NOMO-1 treated with DMSO at 0.1 percent for 48 hours (cell line): Measurements from ENCODE around the gene MCRS1.
A peak's percentile ranks its signal among the peaks of the same experiment; 100 is the strongest.
"Not testable (repeated sequence)": the region's sequence is repeated elsewhere in the genome, so short reads cannot be mapped to it uniquely, and the experiment has no call there.

Experiments
- DNase-seq: peaks from one replicate; lab custom pipeline; 2025; ENCODE audit not compliant: unreplicated experiment; lab: John Stamatoyannopoulos, UW

The MCRS1 gene

DNA sequence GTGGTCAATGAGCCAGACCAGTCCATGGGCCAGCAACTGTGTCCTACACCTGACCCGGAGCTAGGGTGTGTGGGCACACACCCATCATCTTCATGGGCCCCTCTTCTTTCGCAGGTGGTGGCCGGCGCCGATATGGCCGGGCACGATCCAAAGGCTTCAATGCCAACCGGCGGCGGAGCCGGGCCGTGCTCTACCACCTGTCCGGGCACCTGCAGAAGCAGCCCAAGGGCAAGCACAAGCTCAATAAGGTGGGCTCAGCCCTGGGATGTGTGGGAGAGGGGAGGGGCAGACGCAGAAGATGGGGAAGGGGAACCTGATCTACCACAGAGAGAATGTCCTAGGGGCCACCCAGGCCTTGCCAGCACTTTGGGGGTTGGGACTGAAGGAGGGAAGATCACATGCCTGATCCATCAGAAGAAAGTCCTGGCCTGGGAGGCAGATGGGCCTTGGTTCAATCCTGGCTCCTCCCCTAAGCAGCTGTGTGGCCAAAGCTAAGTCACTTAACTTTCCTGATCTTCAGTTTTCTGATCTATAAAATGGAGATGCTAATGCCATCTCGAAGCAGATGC is 25.3 kb downstream of the MCRS1 start:
- DNase-seq, result no peak

DNA sequence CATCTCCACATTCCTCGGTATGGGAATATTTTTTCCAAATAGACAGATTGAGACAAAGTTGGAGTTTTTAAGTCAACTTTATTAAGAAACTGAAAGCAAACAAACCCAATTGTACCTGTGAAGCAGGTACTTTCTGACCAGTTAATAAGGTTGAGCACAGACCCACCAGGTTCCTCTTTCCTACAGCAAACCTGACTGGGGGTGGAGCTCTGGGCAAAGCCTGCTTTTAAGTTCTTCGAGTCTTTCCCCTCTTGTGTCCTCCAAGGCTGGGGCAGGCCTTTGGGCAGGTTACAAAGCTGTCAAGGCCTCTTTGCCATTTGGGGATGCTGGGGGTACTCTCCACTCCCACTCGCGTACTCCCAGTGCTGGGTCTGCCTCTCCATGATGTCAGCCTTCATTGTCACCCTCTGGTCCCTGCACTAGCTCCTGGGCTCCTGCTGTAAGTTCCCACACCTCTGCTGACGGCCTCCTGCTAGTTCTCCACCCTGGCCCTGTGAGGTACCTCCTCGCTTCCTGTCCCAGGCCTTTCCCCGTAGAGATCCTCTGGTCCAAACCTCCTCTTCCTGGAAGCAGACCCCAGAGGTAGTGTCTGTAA is 25.9 kb downstream of the MCRS1 start:
- no peak for DNase-seq

DNA sequence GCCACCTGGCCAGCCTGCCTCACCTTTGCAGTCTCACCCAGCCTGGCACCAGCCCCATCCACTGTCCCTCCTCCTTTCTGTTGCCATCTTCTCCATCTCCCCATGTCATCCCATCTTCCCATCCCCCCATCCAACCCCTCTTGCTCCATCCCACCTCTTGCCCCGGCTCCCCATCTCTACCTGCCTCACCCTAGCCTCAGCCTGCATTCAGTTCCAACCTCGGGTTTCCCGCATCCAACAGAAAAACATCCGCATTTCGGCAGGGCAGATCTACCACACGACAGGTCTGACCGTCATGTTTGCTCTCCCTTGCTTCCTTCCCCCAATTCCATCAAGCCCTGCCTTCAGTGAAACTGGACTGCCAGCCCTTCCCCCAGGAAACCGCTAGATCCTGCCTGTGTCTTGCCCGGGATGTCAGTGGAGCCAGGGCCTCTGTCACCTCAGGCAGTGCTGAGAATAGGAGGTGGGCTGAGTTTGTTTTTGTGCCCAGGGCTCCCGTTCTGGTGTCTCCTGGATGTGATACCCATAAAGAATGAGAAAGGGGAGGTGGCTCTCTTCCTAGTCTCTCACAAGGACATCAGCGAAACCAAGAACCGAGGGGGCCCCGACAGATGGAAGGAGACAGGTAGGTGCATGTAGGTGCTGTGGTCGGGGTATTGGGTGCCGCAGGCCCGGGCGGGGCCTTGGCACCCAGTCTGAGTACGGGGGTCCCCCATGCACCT is 26.6 kb downstream of the MCRS1 start:
- no peak for DNase-seq

DNA sequence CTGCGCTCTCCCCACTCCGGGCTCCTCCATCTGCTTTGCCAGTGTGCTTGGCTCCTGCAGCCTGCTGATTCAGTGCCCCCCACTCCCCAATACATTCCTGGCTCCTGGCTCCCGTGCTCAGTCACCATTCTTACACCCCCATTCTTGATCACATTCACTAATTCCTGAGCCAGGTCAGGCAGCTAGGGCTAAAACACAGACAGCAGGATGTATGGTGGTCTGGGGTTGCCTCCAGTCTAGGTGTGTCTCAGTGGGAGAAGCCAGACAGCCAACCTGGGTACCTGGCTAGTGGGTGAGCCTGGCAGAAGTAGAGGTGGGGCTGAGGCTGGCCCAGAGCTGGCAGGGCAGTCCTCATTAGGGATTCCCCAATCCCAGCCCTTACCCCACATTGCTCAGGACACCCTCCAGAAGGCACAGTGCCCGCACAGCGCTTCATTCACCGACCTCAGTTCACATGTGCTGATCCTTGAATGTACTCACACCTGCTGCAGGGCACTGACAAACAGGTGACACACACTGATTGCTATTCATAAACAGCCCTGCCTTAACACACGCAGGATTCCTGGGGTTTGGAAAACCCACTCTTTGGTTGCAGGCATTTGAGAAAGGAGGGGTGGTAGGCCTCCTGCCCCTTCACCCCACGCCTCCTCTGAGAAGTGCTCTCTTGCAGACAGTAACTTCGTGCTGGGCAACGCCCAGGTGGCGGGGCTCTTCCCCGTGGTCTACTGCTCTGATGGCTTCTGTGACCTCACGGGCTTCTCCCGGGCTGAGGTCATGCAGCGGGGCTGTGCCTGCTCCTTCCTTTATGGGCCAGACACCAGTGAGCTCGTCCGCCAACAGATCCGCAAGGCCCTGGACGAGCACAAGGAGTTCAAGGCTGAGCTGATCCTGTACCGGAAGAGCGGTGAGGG is 27.5 kb downstream of the MCRS1 start:
- no peak for DNase-seq

DNA sequence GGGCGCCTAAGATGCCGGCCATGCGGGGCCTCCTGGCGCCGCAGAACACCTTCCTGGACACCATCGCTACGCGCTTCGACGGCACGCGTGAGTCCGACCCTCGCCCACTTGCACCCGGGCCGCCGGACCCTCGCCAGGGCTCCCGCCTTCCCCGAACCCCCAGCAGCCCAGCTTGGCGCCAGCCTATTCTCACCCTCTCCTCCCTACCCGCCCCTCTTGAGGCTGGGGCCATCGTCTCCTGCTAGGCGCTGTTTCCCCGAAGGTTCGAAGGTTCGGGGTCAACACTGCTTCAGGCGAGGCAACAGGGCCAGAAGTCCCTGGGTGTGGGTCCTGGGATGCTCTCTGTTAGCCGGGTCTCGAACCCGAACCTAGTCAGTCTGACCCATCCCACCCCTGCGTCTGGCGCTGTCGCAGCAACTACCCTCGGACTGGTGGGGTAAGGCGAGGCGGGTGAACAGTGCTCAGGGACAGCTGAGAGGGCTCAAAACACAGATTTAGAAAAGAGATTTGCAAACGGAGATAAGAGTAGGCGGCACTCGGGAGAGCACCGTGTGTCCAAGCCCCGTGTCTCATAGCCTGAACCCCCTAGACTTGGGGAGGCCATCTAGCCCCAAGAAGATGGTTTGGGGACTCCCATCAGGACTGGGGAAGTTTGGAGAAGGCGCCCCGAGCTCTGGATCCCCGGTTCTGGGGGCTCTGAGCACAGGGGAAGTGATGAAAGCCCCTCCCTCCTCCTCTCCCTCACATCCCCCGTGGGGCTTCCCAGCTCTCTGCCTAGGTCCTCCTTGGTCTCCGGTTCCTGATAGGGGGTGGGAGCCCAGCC is 28.3 kb downstream of the MCRS1 start:
- DNase-seq, result no peak

DNA sequence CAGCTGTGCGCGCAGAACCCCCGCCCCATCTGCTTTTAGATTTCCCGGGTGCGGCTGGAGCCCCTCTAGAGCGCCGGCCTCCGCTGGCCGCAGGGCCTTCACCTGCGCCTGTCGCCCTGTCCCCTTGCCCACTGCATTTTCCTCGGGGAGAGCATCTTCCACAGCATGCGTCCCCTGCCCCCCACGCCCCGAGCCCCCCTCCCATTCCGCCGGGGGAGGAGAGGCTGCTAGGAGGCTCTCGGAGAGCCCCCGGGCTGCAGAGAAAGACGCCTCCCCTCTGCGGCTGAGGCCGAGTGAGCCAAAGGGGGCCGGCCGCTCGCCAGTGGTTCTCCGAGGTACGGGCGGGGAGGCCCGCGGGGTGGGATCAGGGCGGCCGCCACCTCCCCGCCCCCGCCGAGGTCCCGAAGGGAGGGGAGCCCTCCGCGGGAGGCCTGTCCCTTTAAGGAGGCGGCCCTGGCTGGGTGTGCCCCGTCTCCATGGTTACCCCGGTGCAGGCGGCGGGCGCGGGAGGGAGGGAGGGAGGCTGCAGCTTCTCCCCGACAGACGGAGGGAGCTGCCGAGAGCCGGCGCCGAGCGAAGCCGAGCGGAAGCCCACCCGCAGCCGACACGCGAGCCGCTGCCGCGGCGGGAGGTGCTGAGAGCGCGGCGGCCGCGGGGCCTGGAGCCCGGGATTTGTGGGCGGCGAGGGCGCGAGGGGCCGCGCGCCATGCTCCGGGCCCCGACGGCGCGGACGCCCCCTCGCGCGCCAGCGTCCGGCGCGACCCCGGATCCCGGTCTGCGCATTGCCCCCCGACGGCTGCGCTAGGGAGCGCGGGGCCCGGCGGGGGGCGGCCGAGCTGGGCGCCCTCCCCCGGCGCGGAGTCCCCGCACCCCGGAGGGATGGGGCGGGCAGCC is 29.2 kb downstream of the MCRS1 start, which contains the start of gene KCNH3:
KCNH3 (plus strand) TSS at position 521 of the 894 bp plus-strand sequence. CDS start 387 bp downstream, outside the sequence.
- DNase-seq, result peak; percentile 74

DNA sequence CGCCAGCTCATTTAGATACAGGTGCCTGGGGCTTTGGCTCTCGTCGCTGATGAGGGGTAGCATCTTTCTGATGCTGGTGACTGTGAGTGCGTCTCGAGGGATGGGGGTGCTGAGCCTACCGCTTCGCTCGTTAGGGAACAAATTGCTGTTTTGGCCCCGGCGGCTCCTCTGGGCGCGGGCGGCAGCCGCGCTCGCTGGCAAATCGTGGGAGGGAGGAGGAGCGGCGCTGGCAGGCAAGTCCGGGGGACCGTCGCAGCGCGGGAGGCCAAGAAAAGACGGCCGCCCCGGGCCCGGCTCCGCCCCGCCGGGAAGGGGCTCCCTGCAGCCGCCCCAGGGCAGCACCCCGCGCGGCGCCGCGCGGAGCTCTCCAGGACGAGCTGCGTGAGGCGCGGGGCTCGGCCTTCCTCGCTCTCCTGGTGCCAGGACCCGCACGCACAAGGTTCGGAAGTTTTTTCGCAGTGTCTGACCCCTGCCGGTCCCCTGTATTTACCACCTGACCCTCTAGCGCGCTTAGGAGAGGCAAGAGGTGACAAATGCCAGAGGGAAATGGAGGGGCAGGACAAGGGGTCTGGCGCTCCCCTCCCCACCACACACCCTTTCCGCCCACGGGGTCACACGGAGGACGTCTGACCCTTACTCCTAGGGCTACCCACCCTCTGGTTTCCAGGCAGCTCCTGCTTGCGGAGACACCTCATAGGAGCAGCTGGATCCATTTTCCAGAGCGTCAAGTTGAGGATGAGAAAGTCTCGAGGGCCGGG is 30.0 kb downstream of the MCRS1 start:
- peak; percentile 41 for DNase-seq

DNA sequence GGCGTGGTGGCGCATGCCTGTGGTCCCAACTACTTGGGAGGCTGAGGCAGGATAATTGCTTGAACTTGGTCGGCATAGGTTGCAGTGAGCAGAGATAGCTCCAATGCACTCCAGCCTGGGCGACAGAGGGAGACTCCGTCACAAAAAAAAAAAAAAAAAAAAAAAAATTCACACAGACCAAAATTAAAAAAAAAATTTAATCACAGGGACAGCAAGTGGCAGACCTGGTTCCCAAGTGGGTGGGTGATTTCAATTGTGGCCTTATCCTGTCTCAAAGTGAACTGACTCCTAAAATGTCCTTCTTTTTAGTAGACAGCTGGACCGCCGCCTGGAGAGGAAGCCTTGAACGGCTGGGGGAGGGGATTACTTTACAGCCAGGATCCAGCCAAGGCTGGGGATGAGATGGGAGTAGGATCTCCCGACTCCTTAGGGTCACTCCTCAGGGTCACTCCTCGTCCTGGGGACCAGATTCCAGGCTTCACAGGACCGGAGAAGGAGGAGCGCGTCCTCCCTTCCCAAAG is 30.7 kb downstream of the MCRS1 start:
- no peak for DNase-seq

DNA sequence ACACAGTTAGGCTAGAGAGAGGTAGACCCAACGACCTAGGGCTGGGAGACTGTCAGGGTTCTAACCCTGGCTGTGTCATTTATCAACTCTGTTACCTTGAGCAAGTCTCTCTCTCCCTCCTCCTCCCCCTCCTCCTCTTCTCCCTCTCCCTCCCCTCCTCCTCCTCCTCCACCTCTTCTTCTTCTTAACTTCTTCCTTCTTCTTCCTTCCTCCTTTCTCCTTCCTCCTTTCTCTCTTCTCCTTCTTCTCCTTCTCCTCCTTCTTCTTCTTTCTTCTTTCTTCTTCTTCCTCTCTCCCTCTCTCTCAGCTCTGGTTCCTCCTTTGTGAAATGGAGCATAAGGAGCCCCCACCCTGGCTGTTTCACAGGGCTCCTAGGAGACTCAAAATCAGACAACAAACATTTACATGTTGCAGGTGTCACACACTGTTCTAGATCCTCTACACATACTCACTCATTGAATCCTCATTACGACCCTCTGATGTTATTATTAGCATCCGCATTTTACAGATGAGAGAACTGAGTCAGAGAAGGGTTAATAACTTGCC is 31.3 kb downstream of the MCRS1 start:
- peak; percentile 60 for DNase-seq

DNA sequence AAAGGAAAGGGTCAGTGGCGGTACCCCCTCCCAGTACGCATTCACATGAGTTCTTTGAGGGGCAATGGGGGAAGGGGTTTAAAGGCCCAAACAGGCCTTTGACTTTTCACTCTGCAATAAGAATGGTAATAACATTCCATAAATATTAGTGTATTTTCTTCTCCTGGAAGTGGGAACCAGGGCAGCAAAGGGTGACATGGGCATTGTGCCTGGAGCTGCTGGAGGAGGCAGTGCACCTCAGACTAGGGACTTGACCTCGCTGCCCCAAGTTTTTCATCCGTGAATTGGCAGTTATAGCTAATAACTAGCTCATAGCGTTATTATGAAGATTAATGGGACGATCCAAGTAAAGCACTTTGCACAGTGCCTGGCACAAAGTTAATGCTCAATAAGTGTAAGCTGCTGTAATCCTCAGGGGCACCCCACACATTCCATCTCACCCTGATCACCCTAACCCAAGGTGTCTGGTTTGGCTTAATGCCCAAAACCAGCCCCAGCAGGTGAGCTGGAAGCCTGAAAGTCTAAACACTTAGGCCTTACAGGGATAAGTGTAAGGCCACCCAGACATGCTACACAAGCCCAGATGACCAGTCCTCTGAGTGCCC is 31.9 kb downstream of the MCRS1 start:
- no peak for DNase-seq

DNA sequence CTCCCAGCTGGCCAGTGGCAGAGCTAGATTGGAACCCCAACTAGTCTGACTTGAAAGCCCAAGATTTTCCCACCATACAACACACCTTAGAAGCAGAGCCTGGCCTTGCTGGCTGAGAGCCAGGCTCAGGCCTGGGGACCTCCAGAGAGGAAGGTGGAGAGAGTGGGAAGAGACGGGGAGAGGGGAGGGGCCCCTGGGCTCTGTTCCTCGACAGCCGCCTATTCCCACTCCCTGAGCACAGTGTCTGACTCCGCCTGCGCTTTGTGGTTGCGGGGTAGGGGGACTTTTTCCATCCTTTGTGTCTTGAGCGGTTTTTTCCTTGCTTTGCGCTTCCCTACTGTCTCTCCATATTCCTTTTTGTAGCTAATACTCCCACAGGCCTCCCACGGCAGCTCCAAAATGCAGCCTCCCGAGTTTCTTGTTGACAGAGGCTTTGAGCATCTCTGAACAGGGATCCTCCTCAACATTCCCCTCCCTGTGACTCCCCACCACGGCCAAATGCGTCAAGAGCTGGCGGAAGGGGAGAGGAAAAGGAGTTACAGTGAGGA is 33.1 kb downstream of the MCRS1 start:
- no peak for DNase-seq

DNA sequence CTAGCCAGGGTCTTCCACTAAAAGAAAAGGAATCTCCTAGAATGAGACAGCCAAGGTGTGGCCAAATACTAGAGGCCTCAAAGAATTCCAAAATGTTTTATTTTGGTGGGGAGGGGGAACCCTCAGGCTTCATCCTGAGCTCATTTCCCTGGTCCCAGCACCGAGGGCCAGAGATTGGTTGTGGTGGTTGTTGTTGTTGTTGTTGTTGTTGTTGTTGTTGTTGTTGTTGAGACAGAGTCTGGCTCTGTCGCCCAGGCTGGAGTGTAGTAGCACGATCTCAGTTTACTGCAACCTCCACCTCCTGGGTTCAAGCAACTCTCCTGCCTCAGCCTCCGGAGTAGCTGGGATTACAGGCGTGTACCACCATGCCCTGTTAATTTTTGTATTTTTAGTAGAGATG is 33.8 kb downstream of the MCRS1 start:
- DNase-seq, result not testable (repeated sequence)

DNA sequence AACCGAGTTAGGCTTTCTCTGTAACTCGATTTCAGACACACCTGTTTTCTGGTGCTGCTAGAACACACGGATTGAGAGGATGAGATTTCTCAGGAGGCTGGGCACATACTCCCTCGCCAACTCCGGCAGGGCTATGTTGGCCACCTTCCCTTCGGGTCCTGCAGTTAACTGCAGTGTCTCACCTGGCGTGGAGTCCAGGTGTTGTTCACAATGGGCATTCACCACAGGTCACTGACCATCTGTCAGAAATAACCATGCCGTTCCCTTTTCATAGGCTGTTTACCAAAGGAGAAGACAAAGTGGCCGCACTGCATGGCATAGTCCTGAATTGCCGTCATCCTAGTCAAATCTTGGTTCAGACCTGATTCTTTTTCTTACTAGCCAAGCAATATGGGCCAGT is 34.6 kb downstream of the MCRS1 start:
- DNase-seq, result no peak

DNA sequence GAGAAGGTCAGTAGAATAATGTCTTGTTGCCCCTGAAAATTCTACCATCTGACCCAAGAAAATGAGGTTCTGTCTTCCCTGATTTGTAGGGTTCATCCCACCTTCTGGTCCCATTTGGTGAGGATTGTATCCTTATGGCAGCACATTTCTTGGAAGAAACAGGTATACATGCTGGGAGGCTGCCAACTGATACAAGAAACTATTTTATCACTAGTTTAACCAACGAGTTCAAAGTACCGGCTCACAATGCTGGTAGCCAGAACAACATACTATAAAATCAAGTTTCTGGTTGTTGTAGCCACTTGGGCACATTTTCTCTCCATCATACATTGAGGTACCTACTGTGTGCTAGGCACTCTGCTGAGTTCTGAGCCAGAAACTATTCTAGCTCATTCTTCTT is 36.2 kb downstream of the MCRS1 start:
- no peak for DNase-seq

DNA sequence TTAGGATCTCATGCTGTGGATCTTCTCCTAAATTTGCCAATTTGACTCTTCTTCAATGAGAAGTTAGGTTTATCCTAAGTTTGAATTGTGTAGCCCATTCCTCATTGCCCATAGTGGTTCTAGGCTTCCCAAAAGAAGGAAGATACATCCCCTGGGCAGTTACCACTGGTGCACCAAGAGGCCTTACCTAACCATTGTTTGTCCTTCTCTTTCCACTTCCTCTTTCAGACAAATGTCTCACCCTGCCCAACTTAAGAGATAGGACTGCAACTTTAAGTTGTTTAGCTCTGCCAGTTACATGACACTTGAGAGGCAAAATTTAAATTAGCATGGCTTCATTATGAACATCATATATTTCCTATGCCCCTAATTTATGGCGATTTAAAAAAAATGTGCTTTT is 38.5 kb downstream of the MCRS1 start:
- peak; percentile 76 for DNase-seq

DNA sequence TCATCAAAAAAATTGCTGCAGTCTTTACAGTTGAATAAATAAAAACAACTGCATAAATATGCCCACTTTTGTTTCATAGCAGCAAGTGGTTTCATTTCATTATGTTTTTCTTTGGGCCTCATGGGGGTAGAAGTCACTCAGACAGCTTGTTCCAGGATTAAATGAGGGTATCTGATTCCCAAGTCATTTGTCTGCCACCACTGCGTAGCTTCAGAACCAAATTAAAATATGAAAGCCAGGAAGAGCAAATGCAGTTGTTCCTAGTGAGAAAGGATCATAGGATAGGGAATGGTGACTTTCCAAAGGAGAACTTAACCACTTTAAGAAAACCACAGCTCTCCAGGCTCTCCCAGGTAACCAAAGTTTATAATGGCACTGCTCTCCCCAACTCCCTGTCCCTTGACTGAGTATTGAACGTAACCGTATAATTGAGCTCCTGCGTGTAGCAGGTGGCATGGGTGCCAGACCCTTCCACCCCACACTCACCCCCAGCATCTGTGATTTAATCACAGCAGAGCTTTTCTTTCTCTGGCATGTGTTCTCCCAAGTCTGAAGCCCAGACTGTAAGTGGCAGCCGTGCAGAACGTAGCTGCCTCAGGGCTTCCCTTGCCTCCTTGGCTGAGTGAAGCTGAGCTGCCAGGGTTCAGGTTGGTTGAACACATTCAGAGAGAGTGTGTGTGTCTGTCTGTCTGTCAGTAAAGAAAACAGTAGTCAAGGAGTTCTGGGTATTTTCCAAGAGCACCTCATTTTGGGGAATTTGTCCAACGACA is 40.4 kb downstream of the MCRS1 start:
- DNase-seq, result no peak

DNA sequence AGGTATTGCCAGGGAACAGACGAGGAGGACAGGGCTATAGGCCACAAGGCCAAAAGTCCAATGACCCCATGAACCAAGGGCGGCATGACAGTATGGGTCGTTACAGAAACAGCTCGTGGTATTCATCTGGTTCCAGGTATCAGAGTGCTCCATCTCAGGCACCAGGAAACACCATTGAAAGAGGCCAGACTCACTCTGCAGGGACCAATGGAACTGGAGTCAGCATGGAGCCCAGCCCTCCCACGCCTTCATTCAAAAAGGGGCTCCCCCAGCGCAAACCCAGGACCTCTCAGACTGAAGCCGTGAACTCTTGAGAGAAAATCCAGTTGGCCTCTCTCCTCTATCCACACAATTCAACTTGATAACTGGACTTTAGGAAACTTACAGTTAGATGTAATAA is 42.0 kb downstream of the MCRS1 start:
- no peak for DNase-seq
